ENCODE measurements around the gene KDM8.
"Not testable (repeated sequence)": the region's sequence is repeated elsewhere in the genome, so short reads cannot be mapped to it uniquely, and the experiment has no call there.

The KDM8 gene

GRCh38 chr16:27191352-27191924, 11.9 kb upstream of the KDM8 start:
- no peak for DNase-seq (ENCODE audit: low read depth)

GRCh38 chr16:27193300-27193990, 9.9 kb upstream of the KDM8 start:
- no peak for DNase-seq (ENCODE audit: low read depth)

- no peak for DNase-seq (ENCODE audit: low read depth)
These were observed 8.1 kb upstream of the KDM8 start for GRCh38 chr16:27195076-27195741.

- DNase-seq (ENCODE audit: low read depth) = no peak
These were observed 7.3 kb upstream of the KDM8 start for GRCh38 chr16:27195941-27196595.

- DNase-seq (ENCODE audit: low read depth) = no peak
These were observed 6.3 kb upstream of the KDM8 start for GRCh38 chr16:27197004-27197403.

GRCh38 chr16:27198451-27199234, 4.7 kb upstream of the KDM8 start:
- DNase-seq (ENCODE audit: low read depth) = no peak

- no peak for DNase-seq (ENCODE audit: low read depth)
These were observed 4.1 kb upstream of the KDM8 start for GRCh38 chr16:27199235-27199586.

GRCh38 chr16:27199736-27200135, 3.6 kb upstream of the KDM8 start:
- DNase-seq (ENCODE audit: low read depth) = no peak

DNA sequence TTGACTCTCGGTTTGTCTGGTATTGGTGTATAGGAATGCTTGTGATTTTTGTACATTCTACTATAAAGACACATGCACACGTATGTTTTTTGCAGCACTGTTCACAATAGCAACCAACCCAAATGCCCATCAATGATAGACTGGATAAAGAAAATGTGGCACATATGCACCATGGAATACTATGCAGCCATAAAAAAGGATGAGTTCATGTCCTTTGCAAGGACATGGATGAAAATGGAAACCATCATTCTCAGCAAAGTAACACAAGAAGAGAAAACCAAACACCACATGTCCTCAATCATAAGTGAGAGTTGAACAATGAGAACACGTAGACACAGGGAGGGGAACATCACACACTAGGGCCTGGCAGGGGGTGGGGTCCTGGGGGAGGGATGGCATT, 2.4 kb upstream of the KDM8 start:
- not testable (repeated sequence) for DNase-seq (ENCODE audit: low read depth)

- DNase-seq (ENCODE audit: low read depth) = no peak
These were observed 311 bp upstream of the KDM8 start for GRCh38 chr16:27202923-27203506.

DNA sequence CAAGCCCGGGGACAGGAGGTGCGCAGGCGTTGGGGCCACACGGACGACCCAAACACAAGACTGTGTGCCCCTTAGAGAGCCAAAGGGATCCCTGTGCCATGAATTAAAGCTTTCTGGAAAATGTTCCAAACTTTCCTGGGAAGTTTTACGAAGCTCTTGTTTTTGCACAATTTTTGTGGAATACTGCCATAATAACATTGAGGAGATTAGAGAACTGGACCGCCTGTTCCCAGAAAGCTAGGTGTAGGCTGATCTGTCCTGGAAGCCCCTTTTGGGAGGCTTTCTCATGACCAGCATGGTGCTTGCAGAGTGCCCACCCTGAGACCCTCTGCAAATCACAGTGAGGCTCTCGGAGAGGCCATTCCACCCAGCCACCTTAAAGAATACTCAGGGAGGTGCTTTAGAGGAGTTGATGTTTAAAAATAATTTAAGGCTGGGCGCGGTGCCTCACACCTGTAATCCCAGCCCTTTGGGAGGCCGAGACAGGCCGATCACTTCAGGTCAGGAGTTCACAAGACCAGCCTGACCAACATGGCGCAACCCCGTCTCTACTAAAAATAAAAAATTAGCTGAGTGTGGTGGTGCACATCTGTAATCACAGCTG, 1.1 kb downstream of the KDM8 start:
- DNase-seq (ENCODE audit: low read depth) = no peak

GRCh38 chr16:27205423-27206065, 2.2 kb downstream of the KDM8 start:
- DNase-seq (ENCODE audit: low read depth) = no peak

GRCh38 chr16:27207121-27207520, 3.8 kb downstream of the KDM8 start:
- not testable (repeated sequence) for DNase-seq (ENCODE audit: low read depth)

- DNase-seq (ENCODE audit: low read depth) = no peak
These were observed 4.9 kb downstream of the KDM8 start for GRCh38 chr16:27208081-27208680.

DNA sequence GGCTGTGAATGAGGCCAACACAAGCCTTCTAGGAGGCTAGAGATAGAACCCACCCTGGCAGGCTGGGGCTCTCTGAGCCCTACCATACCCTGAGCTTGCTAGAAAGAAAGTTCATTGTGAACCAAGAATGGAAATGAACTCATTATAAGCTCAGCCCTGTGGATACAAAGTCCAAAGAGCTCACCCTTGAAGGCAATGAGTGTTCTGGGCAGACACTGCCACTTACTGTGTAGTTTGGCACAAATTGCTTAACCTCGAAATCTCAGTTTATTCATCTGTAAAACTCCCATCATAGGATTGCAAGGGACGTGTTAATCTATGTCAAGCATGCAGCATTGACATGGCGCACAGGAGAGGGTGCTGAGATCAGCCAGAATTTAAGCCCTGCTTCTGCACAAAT, 5.5 kb downstream of the KDM8 start:
- no peak for DNase-seq (ENCODE audit: low read depth)

DNA sequence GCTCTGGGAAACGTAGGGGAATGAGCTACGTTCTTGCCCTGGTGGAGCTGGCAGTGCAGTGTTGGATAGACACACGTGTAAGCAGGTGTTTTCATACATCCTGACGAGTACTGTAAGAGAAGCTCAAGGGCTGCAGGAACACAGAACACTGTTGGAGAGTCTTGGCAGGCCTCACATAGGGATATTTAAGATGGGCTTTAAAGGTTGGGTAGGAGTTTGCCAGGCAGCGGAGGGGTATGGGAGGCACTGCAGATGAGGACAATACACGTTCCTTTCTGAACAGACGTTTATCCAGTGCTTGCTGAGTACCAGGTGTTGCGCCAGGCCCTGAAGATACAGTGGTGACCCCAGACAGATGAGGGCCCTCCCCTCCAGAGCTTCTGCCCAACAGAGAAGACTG, 6.3 kb downstream of the KDM8 start:
- no peak for DNase-seq (ENCODE audit: low read depth)

DNA sequence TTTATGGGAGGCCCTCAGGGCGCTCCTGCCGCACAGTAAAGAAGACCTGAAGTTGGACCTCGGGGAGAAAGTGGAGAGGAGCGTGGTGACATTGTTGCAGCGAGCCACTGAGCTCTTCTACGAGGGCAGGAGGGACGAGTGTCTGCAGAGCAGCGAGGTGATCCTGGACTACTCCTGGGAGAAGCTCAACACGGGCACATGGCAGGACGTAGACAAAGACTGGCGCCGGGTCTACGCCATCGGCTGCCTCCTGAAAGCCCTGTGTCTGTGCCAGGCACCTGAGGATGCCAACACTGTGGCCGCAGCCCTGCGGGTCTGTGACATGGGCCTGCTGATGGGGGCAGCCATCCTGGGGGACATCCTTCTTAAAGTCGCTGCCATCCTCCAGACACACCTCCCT, 6.8 kb downstream of the KDM8 start:
- no peak for DNase-seq (ENCODE audit: low read depth)

DNA sequence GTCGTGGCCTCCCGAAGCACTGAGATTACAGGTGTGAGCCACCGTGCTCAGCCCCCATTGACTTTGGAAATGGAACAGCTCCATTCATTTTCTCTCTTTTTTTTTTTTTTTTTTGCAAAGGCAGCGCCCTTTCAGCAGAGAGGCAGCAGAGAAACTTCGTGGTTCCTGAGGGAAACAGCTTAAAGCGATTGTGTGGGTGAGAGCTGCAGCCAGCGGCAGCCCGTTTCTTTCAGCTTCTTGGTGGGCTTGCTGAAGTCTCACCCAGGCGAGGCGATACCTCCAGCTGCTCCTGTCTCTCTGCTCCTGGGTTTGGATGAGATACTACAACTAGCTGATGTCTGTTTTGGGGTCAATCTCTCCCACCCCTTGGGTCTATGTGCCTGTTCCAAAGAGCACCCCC, 7.7 kb downstream of the KDM8 start:
- DNase-seq (ENCODE audit: low read depth) = no peak

DNA sequence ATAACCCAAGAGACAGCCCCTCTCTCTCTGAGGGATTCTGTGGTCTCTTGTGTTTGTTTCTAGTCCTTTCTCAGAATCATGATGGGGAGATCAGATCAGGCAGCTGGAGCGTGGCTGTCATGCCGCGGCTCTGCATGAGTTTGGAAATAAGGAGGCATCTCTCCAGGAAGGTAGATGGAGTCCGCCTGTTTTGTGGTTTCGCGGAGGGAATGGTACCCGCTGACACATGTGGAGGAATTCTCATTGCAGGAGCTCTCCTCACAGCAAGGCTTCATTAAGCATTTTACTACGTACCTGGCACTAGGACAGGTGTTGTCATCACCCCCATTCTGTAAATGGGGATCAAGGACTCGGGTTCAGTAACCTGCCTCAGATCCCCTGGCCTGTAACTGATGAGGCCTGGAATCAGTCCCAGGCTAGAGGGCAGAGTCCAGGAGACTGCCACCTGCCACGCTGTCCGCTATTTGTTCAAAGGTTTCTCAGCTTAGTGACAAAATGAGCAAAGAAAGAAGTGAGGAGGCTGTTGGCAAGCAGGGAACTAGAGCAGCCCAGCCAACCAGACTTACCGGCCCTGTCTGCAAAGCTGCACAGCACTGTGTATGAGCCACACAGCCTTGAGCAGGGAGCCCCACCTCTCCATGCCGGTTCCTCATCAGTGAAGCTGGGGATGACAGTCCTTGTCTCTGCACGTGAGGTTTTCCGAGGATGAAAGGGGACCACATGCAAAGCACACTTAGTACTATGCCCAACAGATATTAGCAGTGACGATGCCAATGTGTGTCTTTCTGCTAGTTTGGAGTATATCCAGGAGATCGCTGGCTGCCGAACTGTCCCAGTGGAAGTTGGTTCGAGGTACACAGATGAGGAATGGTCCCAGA, 11.0 kb downstream of the KDM8 start:
- DNase-seq (ENCODE audit: low read depth) = no peak

DNA sequence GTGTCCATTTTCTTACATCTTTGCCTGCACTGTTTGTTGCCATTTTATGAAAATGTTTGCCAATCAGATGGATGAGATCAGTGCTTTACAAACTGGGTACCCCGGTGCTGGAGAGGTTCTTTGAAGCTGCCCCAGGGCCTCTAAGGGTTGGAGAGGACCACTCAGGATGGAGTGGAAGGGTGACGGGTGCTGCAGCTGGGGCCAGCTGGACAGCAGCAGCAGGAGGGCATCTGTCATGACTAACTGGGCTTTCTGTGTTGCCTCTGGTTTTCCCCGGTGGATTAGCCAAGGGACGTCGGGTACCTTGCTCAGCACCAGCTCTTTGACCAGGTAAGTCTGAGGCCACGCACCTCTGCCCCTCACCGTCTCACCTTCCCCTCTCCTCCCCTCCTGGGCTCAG, 12.3 kb downstream of the KDM8 start:
- no peak for DNase-seq (ENCODE audit: low read depth)
